GM19328 (cell line): ENCODE measurements around the gene CYP19A1.
"Not testable (repeated sequence)": the region's sequence is repeated elsewhere in the genome, so short reads cannot be mapped to it uniquely, and the experiment has no call there.

Experiments
- ATAC-seq: cut with Tn5 transposase; IDR thresholded peaks from one replicate; pipeline ENCODE4 v1.9.1; 2021; ENCODE audit warnings: mild to moderate bottlenecking, moderate library complexity; ENCODE audit not compliant: unreplicated experiment

Gene CYP19A1

DNA sequence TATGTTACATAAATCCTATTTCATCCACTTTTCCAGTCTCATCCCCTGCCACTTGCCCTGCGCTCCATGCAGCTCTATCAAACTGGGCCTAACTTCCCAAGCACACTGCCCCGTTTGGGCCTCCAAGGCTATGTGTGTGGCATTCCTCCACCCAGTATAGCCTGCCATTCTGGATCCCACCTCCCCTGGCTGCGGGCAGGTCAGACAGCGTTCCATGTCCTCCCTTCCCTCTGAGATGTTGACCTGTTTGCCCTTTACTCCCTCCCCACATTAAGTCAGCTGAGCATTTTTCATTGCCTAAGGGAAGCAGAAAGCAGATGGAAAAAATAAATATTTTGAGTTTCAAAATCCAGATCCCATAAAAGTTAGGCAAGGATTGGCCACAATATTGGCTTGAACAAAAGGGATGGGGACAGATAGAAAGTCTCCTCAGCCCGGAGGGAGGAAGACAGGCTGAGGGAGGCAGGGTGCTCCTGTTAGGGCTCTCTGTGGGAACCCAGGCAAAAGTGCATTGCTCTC is 73.3 kb downstream of the CYP19A1 start:
- no peak for ATAC-seq

DNA sequence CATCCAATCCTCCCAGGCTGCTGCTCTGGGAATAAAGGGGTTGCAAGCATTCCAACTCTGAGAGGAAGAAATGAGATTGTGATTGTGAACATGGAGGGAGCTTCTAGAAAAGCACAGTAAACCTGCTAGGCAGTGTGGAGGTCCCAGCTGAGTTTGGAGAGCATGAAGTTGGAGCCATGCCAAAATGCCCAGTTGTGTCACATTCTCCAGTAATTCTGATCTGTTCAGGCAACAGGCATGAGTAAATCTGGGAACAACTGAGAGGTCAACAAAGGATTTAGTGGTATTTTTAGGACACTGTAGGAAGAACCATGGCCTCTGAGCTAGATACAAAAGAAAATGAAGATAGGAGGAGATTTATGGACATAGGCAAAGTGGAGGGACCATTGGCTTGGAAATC is 74.7 kb downstream of the CYP19A1 start:
- no peak for ATAC-seq

DNA sequence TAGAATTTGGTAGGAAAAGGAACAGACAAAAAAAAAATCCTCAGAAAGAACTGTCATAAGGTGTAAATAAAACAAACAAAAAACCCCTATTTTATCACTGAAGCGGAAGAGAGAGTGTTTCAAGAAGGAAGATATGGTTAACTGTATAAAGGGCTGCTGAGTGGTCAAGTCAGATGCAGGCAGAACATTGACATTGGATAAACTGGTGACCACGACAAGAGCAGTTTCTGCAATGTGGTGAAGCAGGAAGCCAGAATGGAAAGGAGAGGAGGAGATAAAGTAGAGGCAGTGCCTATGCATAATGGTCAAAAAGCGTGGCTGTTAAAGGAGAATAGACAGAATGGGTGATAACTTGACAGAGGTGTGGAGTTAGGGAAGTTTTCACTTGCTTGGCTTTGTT is 75.3 kb downstream of the CYP19A1 start:
- no peak for ATAC-seq

DNA sequence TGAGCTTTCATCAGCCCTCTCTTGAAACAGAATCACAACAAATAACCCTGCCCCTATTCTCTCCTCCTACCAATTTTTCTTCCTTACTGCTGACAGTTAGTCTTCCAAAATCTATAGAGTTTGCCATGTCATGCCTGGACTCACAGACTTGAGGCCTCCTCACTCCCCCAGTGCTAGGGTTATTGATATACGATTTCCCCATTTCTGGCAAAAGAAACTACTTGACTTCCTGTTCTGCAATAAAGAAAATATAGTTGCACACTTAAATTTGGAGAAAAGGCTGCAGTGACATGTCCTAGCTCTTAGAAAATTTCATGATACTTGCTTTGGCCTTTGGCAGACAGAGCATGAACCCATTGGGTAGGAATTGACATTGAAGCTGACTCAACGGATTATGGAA is 75.9 kb downstream of the CYP19A1 start:
- ATAC-seq: no peak

DNA sequence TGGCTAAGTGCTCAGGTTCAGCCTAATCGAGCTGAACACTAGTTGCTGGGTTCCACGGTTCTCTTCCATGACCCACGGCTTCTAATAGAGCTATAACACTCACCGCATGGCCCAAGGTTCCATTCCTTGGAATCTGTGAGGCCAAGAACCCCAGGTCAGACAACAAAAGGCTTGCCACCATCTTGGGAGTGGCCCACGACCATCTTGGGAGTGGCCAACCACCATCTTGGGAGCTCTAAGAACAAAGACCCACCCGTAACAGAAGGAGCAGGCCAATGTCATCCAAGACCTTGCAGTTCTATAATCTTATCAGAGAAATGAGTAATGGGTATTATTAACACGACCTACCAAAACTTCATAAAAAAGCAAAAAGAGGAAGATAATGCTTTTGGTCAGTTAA is 77.3 kb downstream of the CYP19A1 start:
- ATAC-seq: not testable (repeated sequence)

DNA sequence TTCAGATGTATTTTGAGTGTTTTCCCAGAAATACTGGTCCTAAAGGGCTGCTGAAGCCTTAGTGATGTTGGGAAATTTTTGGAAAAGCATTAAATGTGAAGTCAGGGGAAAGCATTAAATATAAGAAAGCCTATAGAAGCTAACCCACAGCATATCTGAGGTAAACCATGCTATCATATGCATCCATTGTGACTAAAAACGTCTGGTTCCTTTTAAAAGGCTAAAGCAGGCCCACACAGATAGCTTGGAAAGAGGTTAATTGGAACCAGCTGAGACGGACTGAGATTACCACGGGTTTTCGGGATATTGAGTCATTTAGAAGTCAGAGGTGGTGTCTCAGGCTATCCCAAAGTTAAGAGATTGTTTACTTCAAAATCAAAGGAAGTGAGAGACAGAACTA is 78.2 kb downstream of the CYP19A1 start:
- ATAC-seq: no peak

DNA sequence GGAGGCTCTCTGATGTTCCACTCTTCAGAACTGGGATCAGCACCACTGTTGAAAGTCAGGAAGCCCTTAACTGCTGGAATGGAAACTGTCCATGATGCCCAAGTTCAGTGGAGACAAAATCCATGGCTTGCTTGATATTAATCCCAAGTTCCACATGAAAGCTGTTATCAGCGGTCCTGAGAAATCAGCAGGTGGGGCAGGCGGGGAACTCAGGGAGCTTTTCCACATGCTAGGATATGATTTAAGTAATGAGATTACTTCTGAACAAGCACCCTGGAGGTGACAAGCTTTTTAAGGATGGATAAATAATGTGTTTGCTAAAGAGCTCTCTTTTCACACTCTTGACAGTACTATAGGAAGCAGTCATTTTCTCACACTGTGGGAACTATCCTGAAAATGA is 82.9 kb downstream of the CYP19A1 start:
- no peak for ATAC-seq

DNA sequence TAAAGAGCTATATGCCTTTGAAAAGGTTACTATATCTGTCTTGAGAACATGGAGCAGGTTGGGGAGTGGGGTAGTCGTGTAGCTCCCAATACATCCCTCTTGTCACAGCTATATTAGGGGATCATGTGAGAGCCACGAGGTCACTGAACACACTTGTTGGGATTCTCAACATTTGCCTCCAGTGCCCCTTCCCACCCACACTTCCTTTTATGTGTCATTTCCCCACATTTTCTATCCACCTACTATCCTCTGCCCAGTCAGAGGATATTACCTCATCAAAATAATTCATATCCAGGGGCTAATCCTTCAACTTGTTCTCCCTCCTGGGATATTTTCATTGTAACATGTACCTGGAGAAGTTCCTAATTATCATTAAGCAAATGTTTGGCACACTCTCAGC is 85.0 kb downstream of the CYP19A1 start:
- no peak for ATAC-seq

DNA sequence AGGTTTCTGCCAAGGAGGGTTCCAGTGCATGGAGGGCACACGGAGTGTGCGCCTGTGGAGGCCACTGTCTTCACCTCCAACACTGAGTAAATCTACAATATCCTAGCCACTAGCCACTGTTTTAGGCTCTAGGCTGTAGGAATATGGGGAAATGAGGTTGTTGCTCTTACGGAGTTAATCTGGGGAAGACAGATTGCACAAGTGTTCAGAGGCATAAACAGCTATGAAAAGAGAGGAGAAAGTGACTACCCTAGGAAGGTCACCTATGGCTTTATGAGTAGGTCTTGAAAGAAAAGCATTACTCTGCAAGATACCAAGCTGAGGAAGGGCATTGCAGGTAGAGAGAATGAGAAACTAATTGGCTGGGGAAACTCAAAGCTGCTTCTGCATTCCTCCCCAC is 85.7 kb downstream of the CYP19A1 start:
- no peak for ATAC-seq

DNA sequence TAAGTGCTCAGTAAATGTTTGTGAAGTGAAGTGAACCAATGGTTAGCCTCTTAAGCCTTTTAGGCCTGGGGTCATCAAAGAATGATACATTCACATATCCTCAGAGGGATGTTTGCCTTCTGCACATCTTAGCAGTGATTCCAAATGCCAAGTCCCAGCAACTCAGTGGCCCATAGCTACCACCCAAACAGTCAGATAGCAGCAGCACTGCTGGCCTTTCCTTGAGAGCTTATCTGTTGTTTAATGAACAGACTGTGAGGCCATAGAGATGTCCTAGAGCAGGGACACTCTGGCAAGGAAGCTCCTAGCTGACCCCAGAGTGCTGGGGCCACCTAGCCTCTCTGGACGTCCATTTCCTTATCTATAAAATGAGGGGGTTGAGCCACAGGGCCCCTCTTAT is 86.8 kb downstream of the CYP19A1 start:
- ATAC-seq: no peak

DNA sequence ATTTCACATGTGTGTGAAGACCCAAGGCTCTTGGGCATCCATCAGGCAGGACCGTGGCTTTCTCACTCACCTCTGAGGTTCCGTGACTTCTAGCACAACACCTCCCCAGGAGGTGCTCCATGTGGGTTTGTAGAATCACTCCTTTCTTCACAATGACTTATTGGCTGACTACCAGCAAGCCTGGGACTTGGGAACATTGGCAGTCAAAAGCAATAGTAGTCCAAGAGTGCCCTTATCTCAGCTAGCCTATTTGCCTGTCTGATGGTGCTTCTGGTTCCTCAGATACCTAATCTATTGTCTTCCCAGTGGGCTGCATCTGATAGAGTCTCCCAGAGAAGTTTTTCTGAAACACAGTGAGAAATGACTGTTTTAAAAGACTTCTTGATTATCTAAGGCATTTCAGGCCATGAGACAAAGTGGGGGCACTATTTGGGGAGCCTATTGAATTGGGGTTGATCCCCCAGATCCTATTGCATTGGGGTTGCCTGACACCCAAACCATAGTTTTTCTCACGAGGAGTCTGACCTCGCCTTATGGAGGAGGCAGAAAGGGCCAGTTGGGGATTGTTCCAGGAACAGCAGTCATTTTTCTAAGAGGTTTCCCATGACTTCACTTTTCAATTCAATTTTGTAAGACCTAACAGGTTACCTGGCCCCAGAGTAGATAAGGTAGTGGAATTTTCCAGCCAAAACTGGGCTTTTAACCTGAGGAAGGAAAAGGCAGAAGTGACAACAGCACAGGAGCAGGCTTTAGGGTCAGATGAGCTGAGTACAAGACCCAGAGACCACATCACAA is 88.0 kb downstream of the CYP19A1 start:
- no peak for ATAC-seq

DNA sequence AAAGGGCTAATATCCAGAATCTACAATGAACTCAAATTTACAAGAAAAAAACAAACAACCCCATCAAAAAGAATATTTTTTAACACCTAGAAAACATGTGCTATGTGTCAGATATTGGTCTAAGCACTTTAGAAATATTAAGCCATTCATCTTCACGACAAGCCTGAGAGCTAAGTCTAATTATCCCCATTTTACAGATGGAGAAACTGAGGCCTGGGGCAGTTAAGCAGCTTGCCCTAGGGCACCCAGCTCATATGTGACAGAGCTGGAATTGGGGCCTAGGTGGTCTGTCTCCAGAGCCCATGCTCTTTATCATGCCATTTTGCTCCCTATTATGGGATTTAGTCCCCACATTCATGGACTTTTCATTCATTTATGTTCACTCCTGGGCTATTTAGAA is 92.8 kb downstream of the CYP19A1 start:
- no peak for ATAC-seq

DNA sequence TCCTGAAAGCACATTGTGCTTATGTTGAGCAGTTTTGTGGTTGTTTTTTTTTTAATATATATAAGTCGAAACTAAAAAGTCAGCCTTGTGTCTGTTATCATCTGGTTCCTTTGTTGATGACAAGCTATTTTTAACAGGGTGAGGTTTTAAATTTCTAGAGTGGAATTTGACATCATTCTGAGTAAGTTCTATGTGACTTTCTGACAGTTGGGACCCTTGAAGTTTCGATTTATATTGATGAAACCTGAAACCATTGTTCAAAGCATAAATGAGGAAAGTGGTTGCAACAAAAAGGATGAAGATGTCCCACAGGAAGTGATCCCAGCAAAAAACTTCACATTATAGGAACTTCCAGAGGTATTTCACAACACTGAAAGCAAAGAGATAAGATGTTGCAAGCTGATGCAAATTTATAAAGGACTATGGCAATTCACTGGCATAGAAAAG is 94.0 kb downstream of the CYP19A1 start:
- ATAC-seq: no peak

DNA sequence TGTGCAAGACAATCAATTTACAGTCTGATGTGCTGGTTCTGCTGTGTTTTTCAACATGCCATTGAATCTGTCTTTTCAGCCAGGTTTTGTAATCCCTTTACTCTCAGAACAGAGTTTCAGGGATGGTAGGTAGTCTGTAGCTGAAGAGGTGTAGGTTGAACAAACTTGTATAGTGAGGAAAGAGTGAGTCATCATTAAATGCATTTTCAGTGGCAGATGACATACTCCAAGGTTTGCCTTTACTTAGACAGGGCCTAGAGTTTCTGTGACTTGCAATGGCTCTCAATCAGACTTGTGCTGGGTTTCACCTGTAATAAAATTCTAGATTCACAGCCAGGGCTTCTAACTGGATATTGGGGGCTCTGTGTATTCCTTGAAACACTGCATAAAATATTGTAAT is 94.6 kb downstream of the CYP19A1 start:
- ATAC-seq: no peak

DNA sequence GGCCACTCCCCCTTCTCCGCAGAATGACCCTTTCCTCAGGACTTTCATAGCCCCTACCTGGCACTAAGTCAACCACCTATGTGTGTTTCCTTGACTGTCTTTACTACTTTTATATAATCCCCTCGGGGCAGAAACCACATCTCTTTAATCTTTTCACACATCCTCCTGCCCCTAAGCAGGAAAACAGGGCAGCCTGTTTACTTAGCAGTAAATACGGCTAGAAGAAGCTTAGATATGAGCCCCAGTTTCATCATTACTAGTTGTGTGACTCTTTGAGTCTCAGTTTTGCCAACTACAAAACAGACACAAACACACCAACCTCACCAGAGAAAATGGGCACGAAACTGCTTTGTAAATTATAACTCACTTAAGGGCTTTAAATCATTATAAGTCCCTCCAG is 98.3 kb downstream of the CYP19A1 start:
- no peak for ATAC-seq

DNA sequence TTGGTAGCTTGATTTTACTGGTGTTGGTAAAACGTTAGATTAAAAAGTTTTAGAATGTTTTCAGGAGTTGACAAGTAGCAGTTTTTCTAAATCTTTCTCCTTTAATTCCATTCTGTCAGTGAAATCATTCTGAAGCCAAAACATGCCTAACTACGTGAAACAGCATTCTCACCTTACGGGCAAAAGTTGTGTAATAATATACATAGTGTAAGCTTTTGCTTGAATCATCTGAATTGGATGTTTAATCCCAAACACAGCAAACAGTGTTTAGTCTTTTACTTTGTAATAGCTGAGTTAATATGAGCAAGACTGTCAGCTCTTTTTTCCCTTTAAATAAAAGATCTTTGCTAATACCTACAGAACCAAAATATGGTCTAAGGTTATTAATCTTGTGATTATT is 100.6 kb downstream of the CYP19A1 start:
- ATAC-seq: no peak

DNA sequence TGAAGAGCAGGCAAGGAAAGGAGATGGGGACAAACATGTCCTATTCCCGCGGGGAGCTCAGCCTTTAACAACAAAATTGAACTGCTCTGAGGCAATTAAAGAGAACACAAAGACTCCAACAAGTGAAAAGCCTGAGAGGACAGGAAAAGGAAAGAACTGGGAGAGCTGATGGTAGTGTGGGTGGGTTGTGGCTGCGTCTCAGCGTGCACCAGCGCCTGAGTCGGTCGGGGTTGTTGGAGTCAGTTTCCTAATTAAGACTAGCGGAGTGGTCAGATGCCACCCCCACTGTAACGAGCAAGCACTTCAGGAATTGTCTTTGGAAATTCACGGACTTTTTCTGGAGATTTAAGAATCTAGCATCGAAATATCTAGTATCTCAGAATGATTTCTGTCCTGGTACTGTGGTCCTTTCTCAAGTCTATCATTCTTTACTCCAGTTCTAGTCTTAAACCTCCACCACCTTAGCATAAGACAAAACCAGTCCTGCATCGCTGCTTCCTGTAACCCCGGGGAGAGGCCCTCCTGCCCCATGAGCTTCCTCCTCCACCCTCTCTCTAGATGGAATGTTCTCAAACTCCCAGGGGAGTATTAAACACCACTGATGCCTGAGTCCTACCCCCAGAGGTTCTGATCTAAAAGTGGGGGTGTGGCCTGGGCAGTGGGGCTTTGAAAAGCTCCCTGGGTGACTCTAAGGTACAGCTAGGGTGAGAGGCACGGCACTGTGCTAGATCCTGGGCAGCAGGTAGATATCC is 104.0 kb downstream of the CYP19A1 start:
- no peak for ATAC-seq

DNA sequence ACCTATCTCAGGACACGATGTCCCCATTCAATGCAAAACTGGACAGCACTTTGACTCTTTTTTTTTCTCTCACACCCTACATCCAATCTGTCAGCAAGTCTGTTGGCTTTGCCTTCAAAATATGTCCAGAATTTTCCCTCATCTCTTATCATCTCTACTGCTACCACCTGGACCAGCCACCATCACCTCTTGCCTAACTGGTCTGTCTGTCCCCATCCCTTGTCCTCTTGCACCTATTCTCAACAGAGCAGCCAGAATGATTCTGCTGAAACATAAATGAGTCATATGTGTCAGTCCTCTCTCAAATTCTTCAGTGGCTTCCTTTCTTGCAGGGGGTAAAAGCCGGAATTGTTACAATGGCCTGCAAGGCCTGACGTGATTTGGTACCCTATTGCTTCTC is 105.8 kb downstream of the CYP19A1 start:
- ATAC-seq: no peak

DNA sequence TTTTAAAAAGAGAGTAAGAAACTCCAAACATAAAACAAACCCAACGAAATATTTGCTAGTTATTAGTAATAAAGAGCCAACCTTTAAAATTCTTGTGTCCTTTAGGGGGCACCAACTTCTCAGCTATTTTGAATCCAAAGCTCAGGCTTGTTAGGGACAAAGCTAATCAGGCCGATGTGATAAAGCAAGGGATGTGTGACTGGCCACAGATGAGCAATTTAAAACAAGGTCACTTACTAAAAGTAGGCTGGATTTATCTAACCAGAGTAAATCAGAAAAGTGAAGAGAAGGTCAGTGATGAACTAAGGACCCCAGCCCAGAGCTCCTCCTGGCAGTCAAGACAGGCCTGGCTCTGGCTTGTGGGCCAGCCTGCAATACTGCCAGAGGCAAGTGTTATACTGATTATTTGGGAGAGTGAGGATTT is 108.5 kb downstream of the CYP19A1 start:
- no peak for ATAC-seq

DNA sequence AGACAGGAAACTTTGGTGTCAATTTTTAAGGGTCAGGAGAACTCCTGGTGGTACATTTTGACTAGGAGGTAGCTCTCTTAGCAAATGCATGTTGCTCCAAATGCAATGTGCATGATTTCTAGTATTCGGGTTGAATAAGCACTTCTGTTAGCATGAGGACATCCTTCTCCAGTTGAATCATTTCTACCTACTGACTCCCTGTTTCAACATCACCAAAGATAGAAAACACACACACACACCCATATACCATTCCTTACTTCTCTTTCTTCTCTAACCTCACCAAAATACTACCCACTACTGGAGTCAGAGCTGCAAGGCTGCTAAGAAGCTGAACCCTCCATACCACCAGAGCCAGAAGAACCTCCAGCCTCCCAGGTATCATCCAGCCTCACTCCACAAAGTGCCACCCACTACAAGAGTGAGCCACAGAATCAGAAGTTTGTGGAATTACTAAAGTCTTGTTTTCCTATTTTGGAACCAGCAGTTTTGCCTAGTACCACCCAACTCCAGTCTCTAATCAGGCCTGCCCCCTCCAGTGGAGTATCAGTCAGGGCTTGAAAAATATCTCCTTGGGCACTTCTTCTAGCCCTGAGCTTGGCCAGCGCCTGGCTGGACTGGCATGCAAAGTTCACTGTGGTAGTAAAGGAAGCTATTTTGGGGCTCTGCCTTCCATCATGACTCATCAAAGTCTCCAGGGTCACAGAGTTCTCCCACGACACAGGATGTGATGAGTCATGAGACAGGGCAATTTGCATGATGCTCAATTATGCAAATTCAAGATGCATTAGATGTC is 110.3 kb downstream of the CYP19A1 start:
- ATAC-seq: peak; percentile 81

DNA sequence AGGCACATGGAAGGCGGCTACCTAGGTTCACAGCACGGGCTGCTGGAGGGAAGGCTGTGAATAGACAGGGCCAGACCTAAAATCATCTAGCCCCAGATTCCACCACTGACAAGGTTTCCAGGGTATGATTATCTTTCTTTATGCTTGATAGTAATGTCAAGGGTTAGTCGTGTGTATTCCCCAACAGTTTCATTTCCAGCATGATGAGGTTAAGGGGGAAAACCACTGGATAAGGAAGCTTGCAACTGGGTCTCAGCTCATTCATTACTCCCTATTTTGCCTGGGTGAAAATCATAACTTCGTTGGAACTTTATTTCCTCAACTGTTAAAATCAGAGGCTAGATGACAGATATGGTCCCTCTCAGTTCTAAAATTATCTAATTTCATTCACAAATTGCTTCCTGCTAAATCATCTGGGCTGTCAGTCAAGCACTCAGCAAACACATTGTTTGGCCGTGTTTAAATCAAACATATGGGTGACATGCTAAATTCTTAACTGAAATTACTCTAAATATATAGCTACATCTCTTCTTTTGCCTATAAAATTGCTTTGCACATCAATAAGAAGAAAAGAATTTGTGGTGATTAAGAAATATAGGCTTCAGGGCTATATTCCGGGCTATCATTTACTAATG is 111.7 kb downstream of the CYP19A1 start:
- ATAC-seq: no peak
